IPS DF 4.7 (cell line): ENCODE measurements around the gene CRHR1.

Experiments
- DNase-seq: peaks from one replicate; pipeline ENCODE4 v3.0.0-alpha.2; 2013; ENCODE audit warnings: low spot score; ENCODE audit errors: extremely low read depth

The CRHR1 gene

GRCh38 chr17:45820052-45820780, 36.1 kb downstream of the CRHR1 start:
- DNase-seq: no peak

- no peak for DNase-seq
These were observed 37.0 kb downstream of the CRHR1 start for GRCh38 chr17:45821147-45821546.

- DNase-seq: no peak
These were observed 39.5 kb downstream of the CRHR1 start for GRCh38 chr17:45823598-45823997.

GRCh38 chr17:45824475-45824874, 40.4 kb downstream of the CRHR1 start:
- DNase-seq: no peak

GRCh38 chr17:45824901-45825492, 40.9 kb downstream of the CRHR1 start:
- no peak for DNase-seq

GRCh38 chr17:45825792-45826191, 41.7 kb downstream of the CRHR1 start:
- DNase-seq: no peak

- DNase-seq: no peak
These were observed 42.9 kb downstream of the CRHR1 start for GRCh38 chr17:45826919-45827588.

GRCh38 chr17:45828171-45828570, 44.1 kb downstream of the CRHR1 start:
- DNase-seq: no peak

GRCh38 chr17:45828582-45829133, 44.5 kb downstream of the CRHR1 start:
- DNase-seq: no peak

- no peak for DNase-seq
These were observed 49.8 kb downstream of the CRHR1 start for GRCh38 chr17:45833920-45834319.

- DNase-seq: no peak
These were observed 50.6 kb downstream of the CRHR1 start for GRCh38 chr17:45834471-45835396.

- DNase-seq: no peak
These were observed 51.4 kb downstream of the CRHR1 start for GRCh38 chr17:45835481-45835880.

- no peak for DNase-seq
These were observed 52.2 kb downstream of the CRHR1 start for GRCh38 chr17:45836047-45837044.

GRCh38 chr17:45837187-45837586, 53.1 kb downstream of the CRHR1 start:
- no peak for DNase-seq

GRCh38 chr17:45837603-45838002, 53.5 kb downstream of the CRHR1 start:
- no peak for DNase-seq

- no peak for DNase-seq
These were observed 54.7 kb downstream of the CRHR1 start for GRCh38 chr17:45838751-45839295.

- no peak for DNase-seq
These were observed 55.3 kb downstream of the CRHR1 start for GRCh38 chr17:45839442-45839841.

- DNase-seq: no peak
These were observed 57.1 kb downstream of the CRHR1 start for GRCh38 chr17:45841186-45841585.

- no peak for DNase-seq
These were observed 57.9 kb downstream of the CRHR1 start for GRCh38 chr17:45841883-45842525.
